Kidney capillary endothelial cell (primary cell): ENCODE data around the gene PLXNA1.

Experiments used
- DNase-seq: peaks from one replicate; pipeline ENCODE4 v3.0.0-alpha.2; 2018; ENCODE audit warnings: low spot score

PLXNA1 gene

DNA sequence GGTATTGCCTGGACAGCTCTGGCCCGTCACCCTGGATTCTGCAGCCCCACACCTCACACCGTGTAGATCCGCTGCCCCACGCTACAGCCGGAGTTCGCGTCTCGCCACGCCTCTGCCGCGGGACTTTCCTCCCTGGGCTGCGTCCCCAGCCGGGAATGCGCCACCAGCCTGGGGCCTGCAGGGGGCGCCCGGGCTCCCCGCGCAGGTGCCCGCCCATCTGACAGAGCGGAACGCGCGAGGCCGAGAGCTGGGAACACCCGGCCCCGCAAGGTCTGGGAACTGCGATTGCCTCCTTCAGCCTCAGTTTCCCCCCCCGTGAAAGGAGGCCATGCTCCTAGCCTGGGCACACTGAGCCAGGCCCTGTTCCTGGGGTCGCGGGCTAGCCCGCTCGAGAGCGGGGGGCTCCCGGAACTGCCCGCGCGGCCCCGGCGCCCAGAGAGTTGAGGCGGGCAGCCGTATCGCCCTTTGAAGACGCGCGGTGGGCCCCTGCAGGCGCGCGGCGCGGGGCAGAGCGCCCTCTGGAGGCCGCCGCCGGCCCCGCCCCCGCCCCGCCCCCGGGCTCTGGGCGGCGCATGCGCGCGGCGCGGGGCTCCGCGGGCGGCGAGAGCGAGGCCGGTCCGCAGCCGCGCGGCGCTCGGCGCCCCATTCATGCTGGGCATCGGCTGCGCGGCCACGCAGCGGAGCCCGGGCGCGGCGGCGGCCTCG lies at the start of gene PLXNA1:
PLXNA1 (plus strand) TSS at position 645 of the 705 bp plus-strand sequence. CDS start 5,479 bp downstream, outside the sequence.
- DNase-seq = peak; percentile 79

DNA sequence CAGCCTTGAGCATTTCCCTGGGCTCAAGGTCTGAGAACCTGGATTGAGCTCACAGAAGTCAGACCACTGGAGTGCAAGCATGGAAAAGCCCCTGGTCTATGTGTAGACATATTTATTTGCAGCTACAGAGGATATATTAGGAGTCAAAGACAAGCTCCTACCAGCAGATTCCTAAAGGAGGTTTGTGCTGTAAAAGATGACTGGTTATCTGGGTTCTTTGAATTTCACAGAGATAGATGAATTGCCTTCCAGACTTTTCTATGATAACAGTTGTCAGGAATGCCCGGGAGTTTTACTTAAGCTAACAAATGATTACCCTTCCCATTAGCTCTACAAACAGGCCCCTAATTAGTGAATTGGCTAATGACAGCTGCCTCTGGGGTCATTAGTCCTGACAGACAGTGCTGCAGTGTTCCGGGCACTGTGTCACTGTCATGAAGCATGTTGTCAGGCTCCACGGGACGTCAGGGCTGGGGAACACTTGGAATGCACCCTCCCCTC lies 48.8 kb upstream of the PLXNA1 start:
- DNase-seq = no peak

DNA sequence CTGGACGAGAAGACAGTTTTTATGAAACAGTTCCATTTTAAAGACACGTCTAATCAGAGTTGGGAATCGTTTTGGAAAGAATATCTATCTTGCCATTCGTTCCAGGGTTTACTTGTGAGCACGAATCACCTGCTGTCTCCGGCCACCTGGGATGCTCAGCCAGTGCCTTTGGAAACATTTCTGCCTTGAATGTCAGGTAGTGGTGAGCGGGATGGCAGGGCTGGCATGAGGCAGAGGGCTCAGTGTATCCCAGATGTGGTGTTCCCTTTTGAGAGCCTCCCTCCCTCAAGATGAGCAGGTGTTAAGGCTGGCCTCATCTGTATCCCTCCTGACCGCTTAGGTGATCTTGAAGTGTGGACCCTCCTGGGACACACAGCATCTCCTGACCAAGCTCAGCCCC lies 47.9 kb upstream of the PLXNA1 start:
- DNase-seq = no peak

DNA sequence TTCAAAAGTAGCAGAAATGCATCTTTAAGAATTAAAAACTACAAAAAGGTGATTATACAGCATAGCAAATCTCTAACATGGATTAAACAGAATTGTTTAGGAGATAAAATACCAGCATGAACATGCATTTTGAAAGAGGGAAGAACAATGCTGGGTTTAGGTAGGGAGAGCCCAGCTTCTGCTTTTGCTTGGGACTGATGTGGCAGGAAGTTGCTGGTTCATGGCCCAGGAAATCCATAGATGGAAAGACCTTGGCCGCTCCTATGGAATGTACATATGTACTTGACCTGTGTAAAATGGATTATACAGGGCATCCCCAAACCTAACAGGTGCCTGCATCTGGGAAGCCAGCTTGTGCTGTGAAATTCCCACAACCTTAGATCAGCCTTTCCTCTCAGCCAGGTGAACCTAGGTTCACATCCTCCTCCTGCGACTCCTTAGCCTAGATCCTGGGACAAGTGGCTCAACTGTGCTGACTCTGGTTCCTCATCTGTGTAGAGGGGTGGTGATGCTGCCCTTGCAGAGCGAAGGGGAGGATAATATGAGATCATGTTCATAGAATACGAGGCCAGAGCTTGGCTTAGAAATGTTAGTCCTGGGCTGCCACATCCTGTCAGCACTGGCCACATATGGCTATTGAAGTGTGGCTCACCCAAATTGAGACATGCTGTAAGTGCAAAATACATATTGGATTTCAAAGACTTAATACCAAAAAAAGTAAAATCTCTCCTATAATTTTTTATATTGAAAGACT lies 47.0 kb upstream of the PLXNA1 start:
- no peak for DNase-seq

- no peak for DNase-seq
These were observed 46.0 kb upstream of the PLXNA1 start for GRCh38 chr3:126936853-126937425.

DNA sequence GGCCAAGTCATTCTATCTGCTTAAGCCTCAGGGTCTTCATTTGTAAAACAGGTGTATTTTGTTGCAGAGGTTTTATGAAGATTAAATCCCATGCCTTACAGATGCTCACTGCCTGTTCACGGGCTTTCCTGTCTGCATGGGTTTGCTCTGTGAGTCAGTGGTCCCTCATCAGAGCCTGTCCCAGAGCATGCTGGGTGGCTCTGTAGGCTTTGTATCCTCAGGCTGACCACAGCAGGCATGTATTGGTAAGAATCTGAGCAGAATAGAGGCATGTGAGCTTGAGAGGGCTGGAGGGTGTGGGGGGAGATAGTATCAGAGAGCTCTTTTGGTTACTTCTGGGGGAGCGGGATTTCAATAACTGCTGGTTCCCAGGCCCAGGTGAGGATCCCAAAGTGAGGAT lies 45.4 kb upstream of the PLXNA1 start:
- no peak for DNase-seq

DNA sequence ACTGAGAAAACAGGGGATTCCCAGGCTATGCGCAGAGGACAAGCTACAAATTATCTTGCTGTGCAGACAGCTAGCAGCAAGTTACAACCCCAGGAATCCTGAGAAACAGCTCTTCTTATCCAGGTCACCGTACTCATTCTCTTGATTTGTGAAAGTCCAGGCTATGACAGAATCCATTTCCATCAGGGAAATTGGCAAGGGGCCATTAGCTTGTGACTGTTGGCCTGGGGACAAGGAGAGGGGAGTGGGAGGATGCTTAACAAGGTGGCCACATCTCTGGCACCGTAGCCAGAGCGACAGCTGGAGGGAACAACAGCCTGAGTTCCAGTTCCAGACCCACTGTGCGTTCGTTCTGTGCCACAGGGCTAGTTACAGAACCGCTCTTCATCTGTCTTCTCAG lies 44.9 kb upstream of the PLXNA1 start:
- DNase-seq = no peak

DNA sequence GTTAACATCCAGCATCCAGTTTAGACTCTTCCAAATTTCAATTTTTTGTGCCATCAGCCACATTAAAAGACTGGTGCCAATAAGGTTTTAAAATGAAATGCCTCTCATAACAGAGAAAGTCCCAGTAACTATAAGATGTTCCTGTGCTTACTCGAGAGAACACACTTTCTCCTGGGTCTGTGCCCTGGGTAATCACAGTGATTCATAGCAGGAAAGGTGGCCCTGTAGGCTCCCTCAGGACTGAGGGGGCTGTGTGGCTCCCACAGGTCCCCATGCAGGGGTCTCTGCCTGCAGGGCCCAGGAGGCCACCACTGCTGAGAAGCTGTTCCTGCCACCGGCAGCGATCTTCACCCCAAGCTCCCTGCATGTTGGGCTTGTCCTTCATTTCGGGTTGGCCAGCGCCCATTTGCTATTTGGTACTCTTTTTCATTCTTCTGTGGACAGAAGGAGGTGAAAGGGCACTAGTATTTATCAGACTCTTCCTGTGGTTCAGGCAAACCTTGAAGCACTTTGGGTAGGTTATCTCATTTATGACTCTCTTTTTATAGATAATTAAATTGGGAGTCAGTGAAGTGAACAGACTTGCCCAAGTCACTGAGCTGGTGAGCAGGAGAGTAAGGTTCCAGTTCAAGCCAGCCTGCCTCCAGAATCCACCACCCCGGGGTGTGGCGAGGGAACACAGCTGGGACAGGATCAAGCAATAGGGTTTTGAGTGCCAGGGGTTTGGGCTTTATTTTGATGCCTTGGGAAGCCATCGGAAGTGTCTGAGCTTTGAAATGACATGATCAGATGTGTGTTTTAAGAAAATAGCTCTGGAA lies 44.2 kb upstream of the PLXNA1 start:
- no peak for DNase-seq

GRCh38 chr3:126939338-126939718 lies 43.6 kb upstream of the PLXNA1 start:
- DNase-seq = peak; percentile 40

DNA sequence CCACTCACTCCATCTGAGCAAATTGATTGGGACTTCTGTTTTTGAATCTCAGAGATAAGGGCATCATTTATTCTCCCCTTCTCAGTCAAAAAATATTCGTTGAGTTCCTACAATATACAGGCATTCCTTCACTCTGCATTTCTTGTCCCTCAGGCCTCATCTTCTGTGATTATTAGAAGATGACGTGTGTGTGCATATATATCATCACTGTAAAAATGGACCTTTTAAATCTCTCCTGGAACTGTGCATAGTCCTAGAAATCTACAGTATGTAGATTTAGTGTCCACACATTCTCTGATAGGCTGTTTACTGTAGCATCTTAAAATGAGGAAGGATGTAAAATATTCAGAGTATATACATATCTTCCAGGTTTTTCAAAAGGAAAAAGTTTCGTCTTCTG lies 43.2 kb upstream of the PLXNA1 start:
- no peak for DNase-seq

- DNase-seq = no peak
These were observed 41.1 kb upstream of the PLXNA1 start for GRCh38 chr3:126941721-126942270.

DNA sequence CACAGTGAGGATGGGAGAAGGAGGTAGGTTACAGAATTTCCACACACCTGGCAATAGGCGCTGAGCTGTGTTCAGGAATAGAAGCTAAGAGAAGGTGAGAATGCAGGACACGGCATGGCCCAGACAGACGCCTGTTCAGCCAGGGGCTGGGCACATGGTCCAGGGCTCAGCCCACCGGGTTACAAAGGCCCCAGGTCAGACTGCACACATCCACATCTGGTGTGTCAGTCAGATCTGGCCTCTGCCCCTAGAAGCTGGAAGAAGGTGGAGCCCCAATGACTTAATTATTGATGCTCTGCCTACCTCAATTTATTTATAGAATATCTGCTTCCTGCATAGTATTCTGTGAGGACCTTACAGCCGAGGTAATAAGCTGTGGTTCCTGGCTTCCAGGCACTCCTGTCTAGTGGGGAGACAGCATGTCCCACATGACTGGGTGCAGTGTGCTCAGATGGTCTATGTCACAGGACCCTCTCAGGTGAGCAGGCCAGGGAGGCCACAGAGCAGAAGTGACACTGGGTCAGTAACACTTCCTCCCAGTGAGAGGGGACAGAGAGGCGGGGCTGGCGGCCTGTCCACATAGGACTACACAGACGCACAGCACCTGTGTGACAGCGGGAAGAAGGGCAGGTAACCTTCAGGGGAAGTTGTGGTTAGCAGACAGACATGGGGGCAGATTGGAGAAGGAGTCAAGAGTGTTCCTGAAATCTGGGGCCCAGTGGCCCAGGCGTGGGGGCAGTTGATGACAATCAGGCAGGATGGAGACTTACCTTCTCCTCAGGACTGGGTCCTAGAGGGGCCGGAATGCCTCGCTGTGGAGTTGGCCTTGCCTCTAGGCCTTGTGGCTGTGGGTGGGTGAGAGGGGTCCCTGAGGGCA lies 38.6 kb upstream of the PLXNA1 start:
- DNase-seq = no peak

DNA sequence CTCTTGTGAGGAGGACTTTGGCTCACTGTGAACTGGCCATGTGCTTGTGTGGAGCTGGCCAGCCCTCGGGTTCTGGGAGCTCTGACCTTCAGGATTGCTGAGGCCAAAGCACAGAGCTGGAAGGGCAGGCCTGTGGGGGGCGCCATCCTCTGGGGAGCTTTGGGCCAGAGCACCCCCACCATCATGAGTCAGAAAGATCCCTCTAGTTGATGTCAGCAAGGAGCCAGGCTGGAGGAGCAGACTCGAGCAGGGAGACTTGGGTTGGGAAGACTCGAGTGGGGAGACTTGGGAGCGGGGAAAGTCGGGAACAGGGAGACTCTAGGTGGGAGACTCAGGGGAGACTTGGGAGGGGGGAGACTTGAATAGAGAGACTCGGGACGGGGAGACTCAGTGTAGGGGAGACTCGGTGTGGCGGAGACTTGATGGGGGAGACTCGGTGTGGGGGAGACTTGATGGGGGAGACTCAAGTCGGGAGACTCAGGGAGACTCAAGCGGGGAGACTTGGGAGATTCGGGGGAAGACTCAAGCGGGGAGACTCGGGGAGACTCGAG lies 37.7 kb upstream of the PLXNA1 start:
- no peak for DNase-seq

GRCh38 chr3:126945891-126946290 lies 37.0 kb upstream of the PLXNA1 start:
- DNase-seq = no peak

DNA sequence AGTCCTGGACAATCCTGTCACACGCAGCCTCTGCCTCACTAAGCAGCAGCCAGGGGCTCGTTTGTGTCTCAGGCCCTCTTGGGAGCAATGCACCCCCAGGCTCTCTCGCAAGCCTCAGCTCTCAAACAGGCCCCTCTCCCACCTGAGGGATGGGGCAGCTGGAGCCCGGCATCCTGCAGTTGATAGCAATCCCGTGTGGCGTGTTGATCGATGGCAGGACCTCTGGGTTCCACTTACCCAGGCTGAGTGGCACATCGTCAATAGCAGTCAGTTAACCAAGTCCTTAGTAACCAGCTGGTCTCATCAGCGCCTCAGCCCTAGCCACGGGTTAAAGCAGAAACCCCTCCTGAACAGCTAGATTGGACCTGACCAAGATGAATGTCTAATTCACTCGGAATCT lies 36.5 kb upstream of the PLXNA1 start:
- no peak for DNase-seq

DNA sequence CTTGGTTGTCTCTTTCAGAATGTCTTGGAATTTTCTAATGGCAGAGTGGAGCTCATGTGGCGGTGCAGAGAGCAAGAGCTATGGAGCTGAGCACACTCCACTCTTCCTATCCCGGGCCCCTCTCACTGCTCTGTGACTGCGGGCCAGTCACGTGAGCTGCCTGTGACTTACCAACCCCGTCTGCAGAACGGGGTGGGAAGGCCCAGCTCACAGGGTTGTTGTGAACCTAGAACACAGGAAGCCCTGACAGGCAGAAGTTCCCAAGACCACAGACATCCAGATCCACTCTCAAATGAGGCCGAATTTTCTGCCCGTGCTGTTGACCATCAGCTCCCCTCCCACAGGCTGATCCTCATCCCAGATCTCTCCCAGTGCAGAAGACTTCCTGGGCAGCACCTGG lies 35.5 kb upstream of the PLXNA1 start:
- DNase-seq = no peak

GRCh38 chr3:126948980-126949535 lies 33.9 kb upstream of the PLXNA1 start:
- no peak for DNase-seq

GRCh38 chr3:126951561-126951960 lies 31.4 kb upstream of the PLXNA1 start:
- no peak for DNase-seq

DNA sequence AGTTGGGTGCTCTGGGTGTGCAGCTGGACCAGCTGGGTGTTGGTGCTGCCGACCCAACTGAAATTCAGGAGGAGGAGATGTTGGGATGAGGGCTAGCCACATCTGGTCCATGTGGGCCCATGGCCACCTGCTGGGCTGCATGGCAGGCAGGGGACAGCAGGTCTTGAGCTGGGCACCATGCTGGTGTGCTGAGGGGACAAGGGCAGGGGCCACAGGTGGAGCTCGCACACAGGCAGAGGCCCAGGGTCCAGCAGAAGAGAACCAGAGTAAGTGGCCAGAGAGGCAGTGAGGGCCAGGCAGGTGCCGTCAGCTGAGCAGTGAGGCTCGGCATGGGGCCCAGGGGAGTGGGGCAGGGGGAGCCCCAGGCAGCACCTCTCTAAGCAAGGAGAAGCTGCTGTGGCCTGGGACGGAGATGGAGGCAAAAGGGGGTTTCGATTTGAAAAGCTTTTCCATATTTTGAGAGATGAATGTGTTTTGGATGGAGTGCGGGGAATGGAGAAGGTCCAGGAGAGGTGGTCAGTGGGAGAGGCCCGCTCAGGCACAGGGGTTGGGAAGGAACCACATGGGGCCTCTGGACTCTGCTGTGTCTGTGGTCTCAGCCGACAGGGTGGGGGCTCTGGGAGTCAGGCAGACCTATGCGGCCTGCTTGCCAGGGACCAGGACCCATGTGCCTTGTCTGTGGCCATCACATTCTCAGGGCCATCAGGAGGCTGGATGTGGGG lies 30.5 kb upstream of the PLXNA1 start:
- no peak for DNase-seq
